ENCODE results near the gene GSTT4.

DNA sequence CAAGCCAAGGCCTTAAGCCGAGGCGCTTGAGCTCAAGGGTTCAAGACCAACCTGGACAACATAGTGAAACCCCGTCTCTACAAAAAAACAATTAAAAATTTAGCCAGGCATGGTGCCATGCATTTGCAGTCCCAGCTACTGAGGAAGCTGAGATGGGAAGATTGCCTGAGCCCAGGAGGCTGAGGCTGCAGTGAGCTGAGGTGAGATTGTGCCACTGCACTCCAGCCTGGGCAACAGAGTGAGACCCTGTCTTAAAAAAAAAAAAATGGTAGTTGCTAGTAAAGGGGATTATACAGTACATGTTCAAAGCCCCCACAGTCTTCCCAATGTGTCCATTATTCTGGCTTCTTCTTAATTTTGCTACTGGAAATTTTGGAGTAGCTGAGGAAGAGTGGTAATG is 24.1 kb upstream of the GSTT4 start:
- TF ChIP-seq, protein P1, sequence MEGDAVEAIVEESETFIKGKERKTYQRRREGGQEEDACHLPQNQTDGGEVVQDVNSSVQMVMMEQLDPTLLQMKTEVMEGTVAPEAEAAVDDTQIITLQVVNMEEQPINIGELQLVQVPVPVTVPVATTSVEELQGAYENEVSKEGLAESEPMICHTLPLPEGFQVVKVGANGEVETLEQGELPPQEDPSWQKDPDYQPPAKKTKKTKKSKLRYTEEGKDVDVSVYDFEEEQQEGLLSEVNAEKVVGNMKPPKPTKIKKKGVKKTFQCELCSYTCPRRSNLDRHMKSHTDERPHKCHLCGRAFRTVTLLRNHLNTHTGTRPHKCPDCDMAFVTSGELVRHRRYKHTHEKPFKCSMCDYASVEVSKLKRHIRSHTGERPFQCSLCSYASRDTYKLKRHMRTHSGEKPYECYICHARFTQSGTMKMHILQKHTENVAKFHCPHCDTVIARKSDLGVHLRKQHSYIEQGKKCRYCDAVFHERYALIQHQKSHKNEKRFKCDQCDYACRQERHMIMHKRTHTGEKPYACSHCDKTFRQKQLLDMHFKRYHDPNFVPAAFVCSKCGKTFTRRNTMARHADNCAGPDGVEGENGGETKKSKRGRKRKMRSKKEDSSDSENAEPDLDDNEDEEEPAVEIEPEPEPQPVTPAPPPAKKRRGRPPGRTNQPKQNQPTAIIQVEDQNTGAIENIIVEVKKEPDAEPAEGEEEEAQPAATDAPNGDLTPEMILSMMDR (IDR thresholded peaks at IDR 0.05): no peak
- no peak for TF ChIP-seq POLR2A (IDR thresholded peaks at IDR 0.05)
